Astrocyte of the spinal cord (primary cell): ENCODE measurements around the gene AP3D1.
"Not testable (repeated sequence)": the region's sequence is repeated elsewhere in the genome, so short reads cannot be mapped to it uniquely, and the experiment has no call there.

ENCODE experiments used
- DNase-seq: peaks from one replicate; pipeline ENCODE4 v3.0.0; 2011; ENCODE audit warnings: low read depth, low spot score
- H3K4me3 ChIP-seq: 2 replicates; pipeline ENCODE4 v1.5.1; 2011; ENCODE audit warnings: low read depth, mild to moderate bottlenecking, low read length, moderate library complexity
- CTCF ChIP-seq: IDR thresholded peaks from 2 replicates; pipeline ENCODE4 v1.5.1; 2012; ENCODE audit warnings: low read depth, mild to moderate bottlenecking, low read length, inconsistent platforms
- in situ Hi-C: cut with HindIII; loops from 2 replicates; pipeline ENCODE4 v1.10.0; 2017; ENCODE audit warnings: low sequenced_read_pairs

The AP3D1 gene

DNA sequence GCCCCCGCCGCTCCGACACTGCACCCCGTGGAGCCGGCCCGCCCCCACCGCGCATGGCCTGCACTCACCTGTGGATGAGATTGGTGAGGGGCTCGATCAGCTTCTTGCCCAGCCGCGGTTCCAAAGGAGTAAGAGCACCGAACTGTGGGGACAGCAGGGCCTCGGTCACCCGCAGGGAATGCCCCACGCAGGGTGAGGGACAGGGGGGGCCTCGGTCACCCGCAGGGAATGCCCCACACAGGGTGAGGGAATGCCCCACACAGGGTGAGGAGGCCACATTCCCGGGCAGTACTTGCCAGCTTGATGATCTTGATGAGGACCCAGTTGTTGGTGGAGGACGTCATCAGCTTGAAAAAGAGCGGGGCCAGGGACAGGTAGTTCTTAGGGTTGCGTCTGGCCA is 22.3 kb downstream of the AP3D1 start:
- no peak overlapping the region for H3K4me3 ChIP-seq
- no peak for DNase-seq
- no peak for TF ChIP-seq CTCF
- in situ Hi-C loops, result no loop called here

- peak; percentile 13 for DNase-seq
Observed at GRCh38 chr19:2128252-2128651, 23.1 kb downstream of the AP3D1 start.

GRCh38 chr19:2127758-2128157 is 23.6 kb downstream of the AP3D1 start:
- in situ Hi-C loops, result no loop called here
- no peak for DNase-seq
- no peak overlapping the region for H3K4me3 ChIP-seq
- TF ChIP-seq CTCF, result no peak

More at GRCh38 chr19:2128252-2128651, 23.1 kb downstream of the AP3D1 start:
- in situ Hi-C loops, H3K4me3 ChIP-seq: not testable (repeated sequence)

DNA sequence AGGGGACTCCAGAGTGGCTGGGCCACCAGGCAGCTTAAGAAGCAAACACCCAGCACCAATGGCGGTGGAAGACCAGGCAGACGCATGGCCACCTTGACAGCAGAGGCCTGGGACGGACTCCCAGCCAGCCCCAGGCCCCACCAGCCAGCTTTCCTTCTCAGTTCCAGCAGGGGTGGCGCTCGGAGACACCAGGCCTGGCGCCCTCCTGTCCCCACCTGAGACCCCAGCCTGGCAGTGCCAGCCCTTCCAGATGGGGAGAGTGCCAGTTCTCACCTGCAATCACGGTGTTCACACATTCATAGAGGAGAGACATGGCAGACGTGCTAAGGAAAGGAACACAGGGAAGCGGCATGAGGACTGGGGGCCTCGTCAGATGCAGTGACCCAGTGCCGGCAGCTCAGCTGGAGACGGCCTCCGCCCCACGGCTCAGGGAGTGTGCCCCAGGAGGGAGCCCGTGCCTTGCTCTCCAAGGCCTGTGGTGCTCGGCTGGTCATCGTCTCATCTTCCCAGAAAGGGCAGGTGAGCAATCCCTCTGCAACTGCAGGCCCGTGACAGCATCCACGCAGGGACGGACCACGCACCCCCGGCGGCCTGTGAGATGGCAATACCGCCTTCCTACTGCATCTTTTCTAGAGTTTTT is 24.4 kb downstream of the AP3D1 start:
- no peak for TF ChIP-seq CTCF
- no peak for DNase-seq
- H3K4me3 ChIP-seq, result no peak overlapping the region
- in situ Hi-C loops, result no loop called here

GRCh38 chr19:2123682-2124387 is 27.5 kb downstream of the AP3D1 start:
- no peak for DNase-seq

DNA sequence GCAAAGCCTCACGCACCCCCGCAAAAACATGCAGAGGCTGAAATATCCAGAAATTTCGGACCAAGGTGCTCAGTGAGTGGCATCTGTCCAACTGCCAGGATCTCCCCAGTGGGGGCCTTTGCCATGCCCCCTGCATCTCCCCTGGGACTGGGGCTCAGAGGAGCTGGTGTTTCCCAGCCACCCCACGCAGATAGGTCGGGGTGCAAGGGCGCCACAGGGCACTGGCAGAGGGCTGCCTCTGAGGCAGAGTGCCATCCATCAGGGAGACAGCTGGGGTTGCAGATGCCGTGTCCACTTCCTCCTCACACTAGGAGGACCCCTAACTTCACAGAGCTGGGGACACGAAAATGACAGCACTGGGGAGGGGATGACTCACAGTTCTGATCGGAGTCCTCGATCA is 28.4 kb downstream of the AP3D1 start:
- DNase-seq, result no peak
- no peak overlapping the region for H3K4me3 ChIP-seq
- no peak for TF ChIP-seq CTCF
- in situ Hi-C loops, result no loop called here

More at GRCh38 chr19:2123682-2124387, 27.5 kb downstream of the AP3D1 start:
- H3K4me3 ChIP-seq, result no peak overlapping the region
- in situ Hi-C loops, result no loop called here
- no peak for TF ChIP-seq CTCF

- no peak for DNase-seq
- in situ Hi-C loops, result no loop called here
- no peak for TF ChIP-seq CTCF
- H3K4me3 ChIP-seq, result no peak overlapping the region
Observed at GRCh38 chr19:2122251-2122650, 29.1 kb downstream of the AP3D1 start.
